Measurements from ENCODE around the gene RFX3. TPM values are rescaled to one million over a fixed set of nuclear protein-coding genes. Genes with fewer than 3 reads are reported as not detected.

Gene RFX3
- total RNA-seq, 2 donors from 2014 or later = 17.2 to 22.5 TPM

- no peaks in the 10 kb centered on the region for H3K27me3 Mint-ChIP-seq
- H3K4me3 Mint-ChIP-seq = no peak overlapping the region
- H3K36me3 Mint-ChIP-seq = peaks cover 4% of the 10 kb centered on the region
- ATAC-seq = peak; percentile 79 to 86
- no peak overlapping the region for H3K27ac Mint-ChIP-seq
- no peaks in the 10 kb centered on the region for H3K9me3 Mint-ChIP-seq
- DNase-seq (ENCODE audit: low spot score) = no peak
- H3K4me1 Mint-ChIP-seq (ENCODE audit: low read depth in 2 of 2) = peaks cover 3 to 12% of the 10 kb centered on the region in 2 donors
These were observed 285.0 kb downstream of the RFX3 start for GRCh38 chr9:3240656-3241268.

- H3K27ac Mint-ChIP-seq = no peak overlapping the region
- H3K9me3 Mint-ChIP-seq = no peaks in the 10 kb centered on the region
- H3K4me3 Mint-ChIP-seq = no peak overlapping the region
- H3K36me3 Mint-ChIP-seq = no peaks in the 10 kb centered on the region
- no peaks in the 10 kb centered on the region for H3K27me3 Mint-ChIP-seq
- H3K4me1 Mint-ChIP-seq (ENCODE audit: low read depth in 2 of 2) = peaks cover 0 to 2% of the 10 kb centered on the region in 2 donors
- ATAC-seq = no peak
- DNase-seq (ENCODE audit: low spot score) = no peak
These were observed 286.6 kb downstream of the RFX3 start for GRCh38 chr9:3239240-3239639.

- Mint-ChIP-seq H3K27me3 (no peaks in the 10 kb centered on the region), H3K36me3 (no peaks in the 10 kb centered on the region), H3K4me1 (ENCODE audit: low read depth in 2 of 2) (no peaks in the 10 kb centered on the region), H3K9me3 (no peaks in the 10 kb centered on the region), H3K4me3 (no peak overlapping the region), H3K27ac (no peak overlapping the region)
- DNase-seq (ENCODE audit: low spot score) = no peak
- ATAC-seq = no peak
These were observed 287.6 kb downstream of the RFX3 start for GRCh38 chr9:3238236-3238635.

- Mint-ChIP-seq H3K4me1 (ENCODE audit: low read depth in 2 of 2) (no peaks in the 10 kb centered on the region), H3K36me3 (no peaks in the 10 kb centered on the region), H3K9me3 (no peaks in the 10 kb centered on the region), H3K4me3 (no peak overlapping the region), H3K27ac (no peak overlapping the region), H3K27me3 (no peaks in the 10 kb centered on the region)
- ATAC-seq = no peak
- DNase-seq (ENCODE audit: low spot score) = no peak
These were observed 288.7 kb downstream of the RFX3 start for GRCh38 chr9:3237121-3237520.

GRCh38 chr9:3235497-3235896, 290.3 kb downstream of the RFX3 start:
- Mint-ChIP-seq H3K36me3 (no peaks in the 10 kb centered on the region), H3K27me3 (no peaks in the 10 kb centered on the region), H3K27ac (no peak overlapping the region), H3K4me1 (ENCODE audit: low read depth in 2 of 2) (no peaks in the 10 kb centered on the region), H3K4me3 (no peak overlapping the region), H3K9me3 (no peaks in the 10 kb centered on the region)
- no peak for ATAC-seq
- DNase-seq (ENCODE audit: low spot score) = no peak

GRCh38 chr9:3224931-3225330, 300.9 kb downstream of the RFX3 start:
- Mint-ChIP-seq H3K36me3 (peaks cover 11% of the 10 kb centered on the region), H3K27ac (no peak overlapping the region), H3K4me1 (ENCODE audit: low read depth in 2 of 2) (no peaks in the 10 kb centered on the region), H3K4me3 (no peak overlapping the region), H3K27me3 (no peaks in the 10 kb centered on the region), H3K9me3 (no peaks in the 10 kb centered on the region)
- no peak for DNase-seq (ENCODE audit: low spot score)
- no peak for ATAC-seq

- ATAC-seq (no peak), DNase-seq (ENCODE audit: low spot score) (no peak)
- H3K27ac Mint-ChIP-seq = no peak overlapping the region
- H3K36me3 Mint-ChIP-seq = no peaks in the 10 kb centered on the region
- H3K9me3 Mint-ChIP-seq = no peaks in the 10 kb centered on the region
- H3K4me3 Mint-ChIP-seq = no peak overlapping the region
- H3K27me3 Mint-ChIP-seq = peaks cover 11 to 21% of the 10 kb centered on the region in 2 donors
- no peaks in the 10 kb centered on the region for H3K4me1 Mint-ChIP-seq (ENCODE audit: low read depth in 2 of 2)
These were observed 310.1 kb downstream of the RFX3 start for GRCh38 chr9:3215658-3216057.

- Mint-ChIP-seq H3K27ac (no peak overlapping the region), H3K4me3 (no peak overlapping the region), H3K9me3 (no peaks in the 10 kb centered on the region), H3K27me3 (peaks cover 17 to 26% of the 10 kb centered on the region in 2 donors), H3K36me3 (no peaks in the 10 kb centered on the region), H3K4me1 (ENCODE audit: low read depth in 2 of 2) (no peaks in the 10 kb centered on the region)
- no peak for DNase-seq (ENCODE audit: low spot score)
- no peak for ATAC-seq
These were observed 311.1 kb downstream of the RFX3 start for GRCh38 chr9:3214741-3215140.

- Mint-ChIP-seq H3K4me1 (ENCODE audit: low read depth in 2 of 2) (no peaks in the 10 kb centered on the region), H3K36me3 (no peaks in the 10 kb centered on the region), H3K27ac (no peak overlapping the region), H3K27me3 (peaks cover 8 to 15% of the 10 kb centered on the region in 2 donors), H3K4me3 (no peak overlapping the region), H3K9me3 (no peaks in the 10 kb centered on the region)
- no peak for ATAC-seq
- no peak for DNase-seq (ENCODE audit: low spot score)
These were observed 320.2 kb downstream of the RFX3 start for GRCh38 chr9:3205421-3206095.

GRCh38 chr9:3200331-3200774, 325.4 kb downstream of the RFX3 start:
- H3K4me1 Mint-ChIP-seq (ENCODE audit: low read depth in 2 of 2) = no peaks in the 10 kb centered on the region
- no peak for DNase-seq (ENCODE audit: low spot score)
- no peak overlapping the region for H3K4me3 Mint-ChIP-seq
- H3K27me3 Mint-ChIP-seq = peaks cover 6 to 7% of the 10 kb centered on the region in 2 donors
- no peak for ATAC-seq
- H3K36me3 Mint-ChIP-seq = no peaks in the 10 kb centered on the region
- no peak overlapping the region for H3K27ac Mint-ChIP-seq
- no peaks in the 10 kb centered on the region for H3K9me3 Mint-ChIP-seq

- H3K27ac Mint-ChIP-seq = no peak overlapping the region
- H3K27me3 Mint-ChIP-seq = peaks cover 12 to 20% of the 10 kb centered on the region in 2 donors
- no peak overlapping the region for H3K4me3 Mint-ChIP-seq
- no peaks in the 10 kb centered on the region for H3K4me1 Mint-ChIP-seq (ENCODE audit: low read depth in 2 of 2)
- DNase-seq (ENCODE audit: low spot score) (no peak), ATAC-seq (no peak)
- H3K36me3 Mint-ChIP-seq = no peaks in the 10 kb centered on the region
- no peaks in the 10 kb centered on the region for H3K9me3 Mint-ChIP-seq
These were observed 332.0 kb downstream of the RFX3 start for GRCh38 chr9:3193791-3194190.

- DNase-seq (ENCODE audit: low spot score) = no peak
- H3K27me3 Mint-ChIP-seq = peaks cover 14 to 30% of the 10 kb centered on the region in 2 donors
- no peak for ATAC-seq
- no peak overlapping the region for H3K4me3 Mint-ChIP-seq
- no peaks in the 10 kb centered on the region for H3K9me3 Mint-ChIP-seq
- H3K36me3 Mint-ChIP-seq = no peaks in the 10 kb centered on the region
- H3K27ac Mint-ChIP-seq = no peak overlapping the region
- no peaks in the 10 kb centered on the region for H3K4me1 Mint-ChIP-seq (ENCODE audit: low read depth in 2 of 2)
These were observed 334.1 kb downstream of the RFX3 start for GRCh38 chr9:3191715-3192114.

- ATAC-seq = no peak
These were observed 336.5 kb downstream of the RFX3 start for GRCh38 chr9:3189113-3189861.

GRCh38 chr9:3186751-3187150, 339.1 kb downstream of the RFX3 start:
- no peak overlapping the region for H3K27ac Mint-ChIP-seq
- H3K4me3 Mint-ChIP-seq = no peak overlapping the region
- peaks cover 21 to 44% of the 10 kb centered on the region in 2 donors for H3K27me3 Mint-ChIP-seq
- H3K36me3 Mint-ChIP-seq = no peaks in the 10 kb centered on the region
- DNase-seq (ENCODE audit: low spot score) (no peak), ATAC-seq (no peak)
- H3K9me3 Mint-ChIP-seq = no peaks in the 10 kb centered on the region
- H3K4me1 Mint-ChIP-seq (ENCODE audit: low read depth in 2 of 2) = no peaks in the 10 kb centered on the region

More at GRCh38 chr9:3189113-3189861, 336.5 kb downstream of the RFX3 start:
- H3K4me1 Mint-ChIP-seq (ENCODE audit: low read depth in 2 of 2) = no peaks in the 10 kb centered on the region
- H3K27me3 Mint-ChIP-seq = peaks cover 18 to 41% of the 10 kb centered on the region in 2 donors
- H3K36me3 Mint-ChIP-seq = no peaks in the 10 kb centered on the region
- H3K9me3 Mint-ChIP-seq = no peaks in the 10 kb centered on the region
- H3K27ac Mint-ChIP-seq = no peak overlapping the region
- DNase-seq (ENCODE audit: low spot score) = no peak
- no peak overlapping the region for H3K4me3 Mint-ChIP-seq
